NCI-H1694 treated with DMSO at 0.1 percent for 48 hours (cell line): ENCODE data around the gene PODNL1.
"Not testable (repeated sequence)": the region's sequence is repeated elsewhere in the genome, so short reads cannot be mapped to it uniquely, and the experiment has no call there.

Source experiments
- DNase-seq: peaks from one replicate; lab custom pipeline; 2025; lab: John Stamatoyannopoulos, UW

Gene PODNL1

DNA sequence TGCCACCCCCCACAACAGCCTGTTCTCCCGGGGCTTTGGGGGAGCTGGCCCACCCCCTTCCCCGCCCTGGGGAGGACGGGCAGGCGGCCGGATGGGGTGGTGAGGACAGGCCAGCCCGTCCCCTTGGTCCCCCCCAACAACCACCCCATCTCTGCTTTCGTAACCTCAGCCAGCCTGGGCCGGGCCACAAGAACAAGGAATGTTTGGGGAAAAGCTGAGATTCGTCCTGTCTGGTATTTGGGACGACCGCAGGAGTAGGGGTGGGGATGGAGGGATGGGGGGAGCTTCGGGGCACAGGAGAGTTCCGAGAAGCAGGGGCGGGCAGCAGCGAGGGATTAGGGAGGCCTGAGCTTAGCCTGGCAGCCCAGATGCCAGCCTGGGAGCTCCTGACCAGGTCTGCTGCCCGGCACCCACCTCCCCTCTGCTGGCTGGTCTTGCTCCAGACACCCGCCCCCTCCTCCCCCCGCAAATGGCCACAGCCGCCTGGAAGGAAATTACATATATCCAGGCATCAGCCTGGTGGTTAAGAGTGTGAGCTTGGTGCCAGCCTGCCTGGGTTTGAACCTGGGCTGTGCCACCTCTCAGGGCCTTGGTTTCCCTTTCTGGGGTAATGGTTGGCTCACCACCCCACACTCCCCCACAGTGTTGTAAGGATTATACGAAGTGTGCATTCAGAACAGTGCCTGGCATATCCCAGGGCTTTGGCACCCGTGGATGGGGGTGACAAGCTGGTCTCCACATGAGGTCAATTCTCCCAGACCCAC, at the start of gene PODNL1:
TSS of gene PODNL1 (minus strand) at position 117 of the 764 bp plus-strand sequence. CDS start 236 bp downstream, outside the sequence.
- no peak for DNase-seq

GRCh38 chr19:13987101-13987890, 49.1 kb upstream of the PODNL1 start:
- DNase-seq, result no peak

GRCh38 chr19:13986348-13986904, 48.2 kb upstream of the PODNL1 start:
- no peak for DNase-seq

- DNase-seq, result no peak
These were observed 47.6 kb upstream of the PODNL1 start for GRCh38 chr19:13985771-13986347.

DNA sequence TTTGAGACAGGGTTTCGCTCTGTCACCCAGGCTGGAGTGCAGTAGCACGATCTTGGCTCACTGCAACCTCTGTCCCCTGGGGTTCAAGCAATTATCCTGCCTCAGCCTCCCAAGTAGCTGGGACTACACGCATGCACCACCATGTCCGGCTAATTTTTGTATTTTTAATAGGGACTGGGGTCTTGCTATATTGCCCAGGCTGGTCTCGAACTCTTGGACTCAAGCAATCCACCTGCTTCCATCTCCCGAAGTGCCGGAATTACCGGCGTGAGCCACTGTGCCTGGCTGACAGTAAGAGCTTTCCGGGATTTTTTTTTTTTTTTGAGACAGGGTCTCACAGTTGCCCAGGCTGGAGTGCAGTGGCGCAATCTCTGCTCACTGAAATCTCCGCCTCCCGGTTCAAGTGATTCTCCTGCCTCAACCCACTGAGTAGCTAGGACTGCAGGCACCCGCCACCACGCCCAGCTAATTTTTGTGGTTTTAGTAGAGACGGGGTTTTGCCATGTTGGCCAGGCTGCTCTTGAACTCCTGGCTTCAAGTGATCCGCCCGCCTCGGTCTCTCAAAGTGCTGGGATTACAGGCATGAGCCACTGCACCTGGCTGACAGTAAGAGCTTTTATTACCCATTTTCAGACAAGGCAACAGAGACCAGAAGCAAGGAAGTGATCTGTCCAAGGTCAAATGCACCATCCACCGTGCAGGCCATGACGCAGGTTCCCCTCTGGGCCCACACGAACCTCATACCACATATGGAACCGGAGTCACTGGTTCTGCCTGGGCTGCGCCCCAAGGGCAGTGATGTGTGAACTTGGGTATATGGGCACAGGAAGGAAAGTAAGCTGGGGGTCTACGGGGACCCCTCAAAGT, 46.9 kb upstream of the PODNL1 start:
- no peak for DNase-seq

DNA sequence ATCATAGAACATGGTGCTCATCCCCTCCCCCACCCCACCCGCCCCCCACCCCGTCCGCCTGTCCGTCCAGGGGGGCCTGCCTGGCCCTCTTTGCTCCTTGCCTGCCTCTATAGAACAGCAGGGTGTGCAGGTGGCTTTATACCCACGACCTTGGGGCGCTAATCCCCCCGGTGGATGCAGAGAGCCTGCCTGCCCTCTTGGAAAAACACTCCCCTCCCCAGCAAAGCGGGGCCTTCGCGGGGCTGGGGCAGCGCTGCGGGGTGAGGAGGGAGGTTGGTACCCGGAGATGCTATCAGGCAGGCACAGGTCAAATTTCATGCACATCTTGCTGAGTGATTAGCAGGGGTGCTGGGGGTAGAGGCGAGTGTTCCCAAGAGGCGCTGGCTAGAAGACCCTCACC, 46.0 kb upstream of the PODNL1 start:
- DNase-seq, result no peak

- DNase-seq, result no peak
These were observed 45.1 kb upstream of the PODNL1 start for GRCh38 chr19:13983213-13983889.

DNA sequence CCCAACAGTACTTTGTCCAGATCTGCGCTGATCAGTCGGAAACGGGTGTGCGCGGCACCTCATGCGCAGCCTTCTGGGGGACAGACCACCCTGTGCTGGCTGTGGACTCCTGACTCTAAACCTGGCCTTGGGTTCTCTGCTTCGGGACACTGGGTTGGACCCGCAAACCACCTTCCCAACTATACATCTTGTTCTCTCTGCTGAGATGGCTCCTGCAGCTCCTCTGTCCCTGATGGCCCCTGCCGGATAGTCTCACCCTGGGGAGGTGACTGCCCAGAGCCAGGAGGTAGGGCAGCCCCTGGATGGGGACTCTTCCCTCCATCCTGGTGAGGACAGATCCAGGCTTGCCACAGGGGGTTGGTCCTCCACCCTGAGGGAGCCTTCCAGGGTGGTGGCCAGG, 44.6 kb upstream of the PODNL1 start:
- no peak for DNase-seq

GRCh38 chr19:13981988-13982501, 43.8 kb upstream of the PODNL1 start:
- DNase-seq, result no peak

DNA sequence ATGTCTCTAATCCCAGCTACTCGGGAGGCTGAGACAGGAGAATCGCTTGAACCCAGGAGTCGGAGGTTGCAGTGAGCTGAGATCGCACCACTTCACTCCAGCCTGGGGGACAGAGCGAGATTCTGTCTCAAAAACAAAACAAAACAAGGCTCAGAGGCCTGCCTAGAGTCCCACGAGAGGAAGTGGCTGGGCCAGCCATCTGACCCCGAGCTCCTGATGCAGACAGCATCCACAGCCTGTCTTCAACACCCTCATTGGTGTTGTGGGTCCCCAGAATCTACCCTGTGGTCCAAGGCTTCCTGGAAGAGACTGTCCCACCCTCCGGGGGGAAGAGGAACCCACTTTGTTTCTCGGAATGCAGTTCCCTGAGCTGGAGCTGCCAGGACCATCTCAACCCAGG, 43.2 kb upstream of the PODNL1 start:
- no peak for DNase-seq

DNA sequence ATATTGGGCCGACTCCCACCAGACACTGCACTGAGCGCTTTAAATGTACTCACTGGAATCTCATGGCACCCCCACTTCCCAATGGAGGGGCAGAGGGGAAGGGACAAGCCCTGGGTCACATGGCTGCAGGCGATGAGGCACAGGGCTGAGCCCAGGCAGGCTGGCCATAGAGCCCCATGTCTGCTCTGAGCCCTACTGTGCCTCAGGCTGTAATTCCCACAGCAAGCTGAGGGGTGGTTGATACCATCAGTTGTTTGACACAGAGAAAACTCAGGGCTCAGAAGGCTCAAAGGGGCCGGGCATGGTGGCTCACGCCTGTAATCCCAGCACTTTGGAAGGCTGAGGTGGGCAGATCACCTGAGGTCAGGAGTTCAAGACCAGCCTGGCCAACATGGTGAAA, 42.8 kb upstream of the PODNL1 start:
- DNase-seq, result no peak

DNA sequence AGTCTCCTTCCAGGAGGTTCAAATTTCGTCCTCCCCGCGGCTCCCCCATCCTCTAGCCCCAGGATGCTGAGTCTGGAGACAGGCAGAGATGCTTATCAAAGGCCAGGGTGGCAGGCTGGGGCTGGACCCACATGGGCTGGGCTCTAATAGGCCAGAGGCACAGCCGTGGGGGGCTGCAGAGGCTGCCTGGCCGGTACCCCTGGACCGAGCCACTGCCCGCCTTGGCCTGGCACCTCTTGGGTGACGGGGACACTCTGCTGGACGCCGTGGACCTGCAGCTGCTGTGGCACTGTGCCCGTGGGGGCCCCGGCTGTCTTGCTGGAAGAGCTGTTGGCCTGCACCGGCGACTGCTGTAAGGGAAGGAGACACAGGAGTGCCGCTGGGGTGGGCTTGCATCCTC, 42.1 kb upstream of the PODNL1 start:
- DNase-seq, result no peak

DNA sequence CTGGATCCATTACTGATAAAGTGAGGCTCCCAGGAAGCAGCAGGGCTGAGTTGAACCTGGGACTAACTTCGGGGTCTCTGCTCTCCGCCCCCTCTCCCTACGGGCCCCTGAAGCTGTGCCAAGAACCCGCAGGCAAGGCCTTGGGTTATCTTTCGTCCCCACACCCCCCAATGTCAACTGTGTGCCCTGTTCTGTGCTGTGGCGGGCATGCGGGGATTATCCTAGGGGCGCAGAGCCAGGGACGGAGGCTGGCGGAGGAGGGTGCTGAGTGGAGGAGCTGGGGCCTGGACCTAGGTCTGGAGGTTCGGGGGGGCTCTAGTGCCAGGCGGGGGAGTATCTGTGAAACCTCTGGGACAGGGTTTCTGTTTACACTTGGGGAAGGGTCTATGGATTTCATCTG, 41.5 kb upstream of the PODNL1 start:
- DNase-seq, result no peak

DNA sequence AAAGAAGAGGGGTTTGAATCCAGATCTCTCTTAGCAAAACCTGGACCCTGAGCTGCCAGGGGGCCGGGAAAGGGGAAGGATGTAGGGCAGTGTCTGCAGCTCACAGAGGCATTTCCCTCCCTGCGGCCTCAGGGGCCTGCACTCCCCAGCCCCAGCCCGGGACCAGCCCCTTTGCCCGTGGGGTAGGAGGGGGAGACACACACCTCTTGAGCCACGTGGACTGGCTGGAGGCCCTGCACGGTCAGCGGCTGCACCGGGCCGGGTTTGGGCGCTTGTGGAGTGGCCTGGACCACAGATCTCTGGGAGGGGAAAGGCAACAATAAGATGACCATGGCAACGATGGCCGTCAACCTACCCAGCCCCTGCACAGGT, 41.0 kb upstream of the PODNL1 start:
- DNase-seq, result no peak

GRCh38 chr19:13978351-13979243, 40.4 kb upstream of the PODNL1 start:
- DNase-seq, result no peak

GRCh38 chr19:13977803-13978202, 39.6 kb upstream of the PODNL1 start:
- no peak for DNase-seq

DNA sequence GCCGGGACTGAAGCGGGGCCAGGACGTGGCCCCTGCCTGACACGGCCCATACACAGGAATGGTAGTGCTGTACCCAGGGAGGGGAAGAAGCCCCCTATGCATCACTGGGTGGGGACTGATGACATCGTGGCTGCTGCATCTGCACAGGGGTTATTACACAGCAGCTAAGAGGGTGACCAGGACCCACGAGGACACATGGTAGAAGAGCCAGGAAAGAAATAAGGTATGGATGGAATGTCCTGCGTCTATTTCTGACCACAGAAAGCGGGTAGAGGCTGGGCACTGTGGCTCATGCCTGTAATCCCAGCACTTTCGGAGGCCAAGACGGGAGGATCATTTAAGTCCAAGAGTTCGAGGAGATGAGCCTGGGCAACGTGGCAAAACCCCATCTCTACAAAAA, 38.2 kb upstream of the PODNL1 start:
- DNase-seq, result no peak

DNA sequence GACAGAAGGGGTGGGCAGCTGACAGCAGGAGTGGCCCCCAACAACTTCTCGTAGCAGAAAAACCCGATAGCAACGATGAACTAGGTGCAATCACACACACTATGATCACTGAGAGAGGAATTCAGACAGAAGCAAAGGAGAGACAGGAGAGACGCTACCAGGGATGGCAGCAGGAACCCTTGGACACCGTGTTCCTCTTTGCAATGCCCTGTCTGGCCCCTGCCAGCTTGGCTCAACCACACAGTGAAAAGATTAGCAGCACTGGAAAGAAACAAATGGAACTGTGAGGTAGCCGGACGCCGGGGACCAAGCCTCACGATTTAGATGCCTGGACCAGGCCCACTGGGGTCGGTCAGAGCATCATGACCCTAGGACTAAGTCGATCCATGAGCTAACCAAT, 37.7 kb upstream of the PODNL1 start:
- DNase-seq, result no peak

DNA sequence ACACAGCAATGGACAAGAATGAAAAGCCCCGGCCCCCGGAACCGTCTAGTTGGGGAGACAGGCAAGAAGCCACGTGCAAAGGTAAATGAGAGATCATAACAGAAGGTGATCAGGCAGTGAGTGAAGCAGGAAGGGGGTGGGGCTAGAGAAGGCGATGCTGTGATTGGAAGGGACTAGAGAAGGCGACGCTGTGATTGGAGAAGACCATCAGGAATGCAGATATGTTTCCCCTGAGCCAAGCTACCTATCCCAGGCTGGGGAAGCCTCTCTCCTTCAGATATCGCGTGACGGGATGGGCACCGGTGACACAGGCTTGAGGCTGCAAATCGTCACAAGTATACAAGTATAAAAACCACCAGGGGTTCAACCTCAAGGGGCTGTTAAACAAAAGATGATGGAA, 35.9 kb upstream of the PODNL1 start:
- DNase-seq, result no peak

DNA sequence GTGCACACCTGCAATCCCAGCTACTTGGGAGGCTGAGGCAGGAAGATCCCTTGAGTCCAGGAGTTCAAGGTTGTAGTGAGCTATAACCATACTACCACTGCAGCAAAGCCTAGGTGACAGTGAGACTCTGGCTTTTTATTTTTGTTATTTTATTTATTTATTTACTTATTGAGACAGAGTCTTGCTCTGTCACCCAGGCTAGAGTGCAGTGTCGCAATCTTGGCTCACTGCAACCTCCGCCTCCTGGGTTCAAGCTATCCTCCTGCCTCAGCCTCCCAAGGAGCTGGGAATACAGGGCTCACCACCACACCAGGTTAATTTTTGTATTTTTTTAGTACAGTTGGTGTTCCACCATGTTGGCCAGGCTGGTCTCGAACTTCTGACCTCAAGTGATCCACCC, 35.3 kb upstream of the PODNL1 start:
- not testable (repeated sequence) for DNase-seq
